K562 (cell line): ENCODE results near the gene MAML3. TPM values are rescaled to one million over a fixed set of nuclear protein-coding genes. Genes with fewer than 3 reads are reported as not detected.

ENCODE experiments used
- ATAC-seq: fragments of 200-7000 bp; cut with Tn5 transposase; 3 replicates; pipeline ENCODE4 v1.9.1; 2020; ENCODE audit warnings: moderate library complexity
- BruUV-seq: library from RNA; stranded (reverse); fragments of 400-500 nt; replicated peaks from 2 replicates; lab custom pipeline; 2021; lab: Mats Ljungman, UMichigan
- CTCF ChIA-PET: fragments of 300-600 bp; formaldehyde crosslinking; extraction: SDS; loops from one replicate; lab custom pipeline; 2021; ENCODE audit warnings: low intra/inter-chr PET ratio; lab: Yijun Ruan, JAX
- POLR2A ChIA-PET: fragments of 300-600, 350-650 bp; sonication (Branson Sonifier 250); formaldehyde crosslinking; extraction: SDS; loops from one replicate; lab custom pipeline; 2021; ENCODE audit warnings: antibody characterized with exemption, inconsistent platforms; lab: Yijun Ruan, JAX
- DNase-seq, 4 experiments: peaks; one replicate each; pipeline versions ENCODE4 v3.0.0 to v3.0.0-alpha.2; 2011 to 2018; ENCODE audit warnings: low spot score in 3 of 4, mixed read lengths in 3 of 4; ENCODE audit errors: extremely low read depth in 1 of 4
- FAIRE-seq: peaks from 2 replicates; lab custom pipeline; 2011; peaks lifted over from hg19 to GRCh38; lab: Jason Lieb, UNC
- H2AFZ ChIP-seq: 2 replicates; pipeline ENCODE4 v1.6.0; 2011; ENCODE audit warnings: low read depth, low read length, control low read depth, inconsistent platforms
- H3K27ac ChIP-seq: fragments of 200-600 bp; 3 replicates; pipeline ENCODE4 v1.8.0; 2011; ENCODE audit warnings: low read depth, mild to moderate bottlenecking, control low read depth, inconsistent platforms, low read length, moderate library complexity, mixed read lengths; ENCODE audit errors: extremely low read depth
- H3K27me3 ChIP-seq, 2 experiments: fragments of 300-600 bp in 1 of 2; 2 replicates in 1 of 2; 3 replicates in 1 of 2; pipeline versions ENCODE4 v1.6.0 to v1.8.0; 2011; ENCODE audit warnings: inconsistent platforms in 2 of 2, low read length in 2 of 2, mild to moderate bottlenecking in 1 of 2, mixed read lengths in 1 of 2, moderate library complexity in 1 of 2; ENCODE audit not compliant: control insufficient read depth in 2 of 2, insufficient read depth in 2 of 2
- H3K36me3 ChIP-seq: fragments of 300-600 bp; 3 replicates; pipeline ENCODE4 v1.8.0; 2011; ENCODE audit warnings: mild to moderate bottlenecking, low read length, inconsistent platforms; ENCODE audit not compliant: control insufficient read depth, insufficient read depth
- H3K4me1 ChIP-seq, 2 experiments: fragments of 200-600 bp in 1 of 2; replicated peaks in 1 of 2; 2 replicates in 1 of 2; 3 replicates in 1 of 2; pipeline versions ENCODE4 v1.5.1 to v1.8.0; 2011; ENCODE audit warnings: inconsistent platforms in 2 of 2, low read length in 2 of 2, mild to moderate bottlenecking in 1 of 2, mixed read lengths in 1 of 2, moderate library complexity in 1 of 2; ENCODE audit not compliant: control insufficient read depth in 2 of 2, insufficient read depth in 2 of 2
- H3K4me2 ChIP-seq: 2 replicates; pipeline ENCODE4 v1.6.1; 2011; ENCODE audit warnings: low read length, control low read depth, inconsistent platforms, mixed read lengths; ENCODE audit not compliant: insufficient read depth
- H3K4me3 ChIP-seq: fragments of 200-600 bp; sonication (generic), shearing (Covaris generic); 2 replicates; pipeline ENCODE4 v1.5.1; 2016; ENCODE audit warnings: control low read depth, inconsistent platforms
- H3K79me2 ChIP-seq: fragments of 200-600 bp; 3 replicates; pipeline ENCODE4 v1.8.0; 2011; ENCODE audit warnings: low read length, inconsistent platforms; ENCODE audit not compliant: control insufficient read depth, insufficient read depth
- H3K9ac ChIP-seq, 2 experiments: 2 replicates each; pipeline versions ENCODE4 v1.6.0 to v1.6.1; 2011; ENCODE audit warnings: low read depth in 2 of 2, low read length in 2 of 2, control low read depth in 1 of 2, inconsistent platforms in 1 of 2, mild to moderate bottlenecking in 1 of 2, mixed read lengths in 1 of 2; ENCODE audit not compliant: insufficient read depth in 1 of 2
- H3K9me1 ChIP-seq: one replicate; pipeline ENCODE4 v1.6.0; 2011; ENCODE audit warnings: inconsistent platforms, mild to moderate bottlenecking, low read length, moderate library complexity; ENCODE audit not compliant: control insufficient read depth, insufficient read depth
- H3K9me3 ChIP-seq: replicated peaks from 2 replicates; pipeline ENCODE4 v1.5.1; 2011; ENCODE audit warnings: low read depth, low read length, inconsistent platforms; ENCODE audit not compliant: control insufficient read depth, insufficient read depth
- H4K20me1 ChIP-seq: replicated peaks from 2 replicates; pipeline ENCODE4 v1.6.1; 2011; ENCODE audit warnings: low read length, inconsistent platforms, mixed read lengths; ENCODE audit not compliant: control insufficient read depth, insufficient read depth
- DMBX1 ChIP-seq: fragments of 250-450 bp; sonication (Bioruptor Pico); IDR thresholded peaks from 2 replicates; pipeline ENCODE4 v1.8.0; 2022; ENCODE audit warnings: inconsistent platforms, mild to moderate bottlenecking, moderate library complexity, borderline replicate concordance
- EP400 ChIP-seq: fragments of 450-650 bp; IDR thresholded peaks from 2 replicates; pipeline ENCODE4 v1.6.1; 2017; ENCODE audit warnings: antibody characterized with exemption, mild to moderate bottlenecking, moderate library complexity
- NFIC ChIP-seq: fragments of 450-650 bp; IDR thresholded peaks from 2 replicates; pipeline ENCODE4 v1.6.1; 2017; ENCODE audit warnings: mild to moderate bottlenecking, inconsistent platforms
- NONO ChIP-seq, 2 experiments: fragments of 200-400 bp in 1 of 2; fragments of 450-650 bp in 1 of 2; formaldehyde crosslinking in 1 of 2; IDR thresholded peaks; 2 replicates each; pipeline ENCODE4 v1.6.1; 2017; ENCODE audit warnings: low read depth in 2 of 2, mild to moderate bottlenecking in 2 of 2, moderate library complexity in 2 of 2, low read length in 1 of 2
- PBX2 ChIP-seq, 2 experiments: IDR thresholded peaks in 1 of 2; conservative IDR thresholded peaks in 1 of 2; 2 replicates each; pipeline ENCODE4 v1.6.1; 2016; ENCODE audit warnings: low read depth in 2 of 2, mild to moderate bottlenecking in 1 of 2, missing compliant biosample characterization in 1 of 2, missing genetic modification characterization in 1 of 2, moderate library complexity in 1 of 2
- PKNOX1 ChIP-seq: fragments of 450-650 bp; IDR thresholded peaks from 2 replicates; pipeline ENCODE4 v1.6.1; 2016
- TCF3 ChIP-seq: sonication (generic); formaldehyde crosslinking; IDR thresholded peaks from 2 replicates; pipeline ENCODE4 v1.4.0; 2020; ENCODE audit warnings: mild to moderate bottlenecking, missing genetic modification reagents
- ZFX ChIP-seq: sonication (generic); formaldehyde crosslinking; IDR thresholded peaks from 2 replicates; pipeline ENCODE4 v1.8.0; 2022; ENCODE audit warnings: mild to moderate bottlenecking, missing genetic modification reagents, moderate library complexity
- ZNF140 ChIP-seq: fragments of 250-450 bp; sonication (Bioruptor Pico); IDR thresholded peaks from 2 replicates; pipeline ENCODE4 v1.8.0; 2021; ENCODE audit warnings: moderate library complexity, mild to moderate bottlenecking, inconsistent platforms
- ZNF165 ChIP-seq: fragments of 250-450 bp; sonication (Bioruptor Pico); IDR thresholded peaks from 2 replicates; pipeline ENCODE4 v1.4.0; 2020; ENCODE audit warnings: borderline replicate concordance
- WGBS: fragments of 100-300 bp; shearing (Covaris generic); methylation state at CpG from one replicate; pipeline ENCODE4 v1.1.6; 2016; ENCODE audit warnings: low coverage, mixed read lengths; ENCODE audit not compliant: insufficient coverage; ENCODE audit errors: missing lambda C conversion rate; 5-methylcytosine and 5-hydroxymethylcytosine counted together
- in situ Hi-C: fragments of 300-500 bp; cut with MboI; formaldehyde crosslinking; loops from 4 replicates; pipeline ENCODE4 v1.15.0; 2018; ENCODE audit warnings: inconsistent platforms, mixed read lengths
- intact Hi-C: fragments of 100-400 bp; cut with micrococcal nuclease; formaldehyde crosslinking; loops from 2 replicates; pipeline ENCODE4 v1.14.2; 2022
- polyA plus RNA-seq, 8 experiments: library from polyadenylated mRNA; depleted of rRNA in 4 of 8; stranded (reverse) in 5 of 8; unstranded in 3 of 8; fragments of >200 nt; fragmentation: Nextera tagmentation in 2 of 8; fragmentation: Illumina TruSeq in 1 of 8; extraction: Ambion mirVana in 2 of 8; extraction: Trizol in 1 of 8; gene quantifications; 2 replicates each; pipeline versions ENCODE4 v1.2.1 to v1.2.3, GENCODE V29; 2011 to 2014; ENCODE audit warnings: inconsistent platforms in 1 of 8, missing spikeins in 1 of 8
- total RNA-seq, 7 experiments: library from RNA; depleted of rRNA in 6 of 7; stranded (reverse); fragments of >200 nt in 6 of 7; fragmentation: Illumina TruSeq in 2 of 7; extraction: Trizol in 2 of 7; gene quantifications; 2 replicates each; pipeline versions ENCODE4 v1.2.1 to v1.2.3, GENCODE V29; 2011 to 2021; ENCODE audit warnings: low replicate concordance in 1 of 7
- TF ChIP-seq, protein P1 (sequence below): fragments of 250-450 bp; sonication (Bioruptor Pico); IDR thresholded peaks from 2 replicates; pipeline ENCODE4 v1.8.0; 2021; ENCODE audit warnings: mild to moderate bottlenecking, moderate library complexity
- TF ChIP-seq, protein P2 (sequence below): fragments of 450-650 bp; IDR thresholded peaks from 2 replicates; pipeline ENCODE4 v1.6.1; 2017; ENCODE audit warnings: mild to moderate bottlenecking, moderate library complexity

Gene MAML3
- total and polyA plus RNA-seq, 9 of the 15 experiments (the other 6 are each of a cell fraction or from before 2014, with no cell fraction given): 0.01 to 0.55 (median 0.25) TPM

GRCh38 chr4:139849219-139849618 lies 304.8 kb downstream of the MAML3 start:
- no peaks in the 10 kb centered on the region for H3K36me3 ChIP-seq
- ATAC-seq (no peak), FAIRE-seq (no peak), DNase-seq (no peak)
- H3K9me1 ChIP-seq: no peaks in the 10 kb centered on the region
- H3K27me3 ChIP-seq: peaks cover 0 to 11% of the 10 kb centered on the region in 2 experiments; a peak in 2 of 5 replicates
- TF ChIP-seq ZNF140 (CRISPR knock-in tag) (no peak), ZNF165 (CRISPR knock-in tag) (no peak), NONO (IDR thresholded peaks at IDR 0.05; ENCODE audit: low read depth in 2 of 2, low read length in 1 of 2) (no peak), DMBX1 (no peak), ZFX (no peak), PBX2 (CRISPR knock-in tag; IDR thresholded peaks at IDR 0.05; ENCODE audit: low read depth) (no peak), PBX2 (tag; conservative IDR thresholded peaks at IDR 0.05; ENCODE audit: low read depth) (no peak), TCF3 (CRISPR knock-in tag) (no peak), EP400 (no peak), PKNOX1 (no peak), NFIC (no peak)
- TF ChIP-seq, protein P1, sequence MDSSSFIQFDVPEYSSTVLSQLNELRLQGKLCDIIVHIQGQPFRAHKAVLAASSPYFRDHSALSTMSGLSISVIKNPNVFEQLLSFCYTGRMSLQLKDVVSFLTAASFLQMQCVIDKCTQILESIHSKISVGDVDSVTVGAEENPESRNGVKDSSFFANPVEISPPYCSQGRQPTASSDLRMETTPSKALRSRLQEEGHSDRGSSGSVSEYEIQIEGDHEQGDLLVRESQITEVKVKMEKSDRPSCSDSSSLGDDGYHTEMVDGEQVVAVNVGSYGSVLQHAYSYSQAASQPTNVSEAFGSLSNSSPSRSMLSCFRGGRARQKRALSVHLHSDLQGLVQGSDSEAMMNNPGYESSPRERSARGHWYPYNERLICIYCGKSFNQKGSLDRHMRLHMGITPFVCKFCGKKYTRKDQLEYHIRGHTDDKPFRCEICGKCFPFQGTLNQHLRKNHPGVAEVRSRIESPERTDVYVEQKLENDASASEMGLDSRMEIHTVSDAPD (CRISPR knock-in tag): no peak
- TF ChIP-seq, protein P2, sequence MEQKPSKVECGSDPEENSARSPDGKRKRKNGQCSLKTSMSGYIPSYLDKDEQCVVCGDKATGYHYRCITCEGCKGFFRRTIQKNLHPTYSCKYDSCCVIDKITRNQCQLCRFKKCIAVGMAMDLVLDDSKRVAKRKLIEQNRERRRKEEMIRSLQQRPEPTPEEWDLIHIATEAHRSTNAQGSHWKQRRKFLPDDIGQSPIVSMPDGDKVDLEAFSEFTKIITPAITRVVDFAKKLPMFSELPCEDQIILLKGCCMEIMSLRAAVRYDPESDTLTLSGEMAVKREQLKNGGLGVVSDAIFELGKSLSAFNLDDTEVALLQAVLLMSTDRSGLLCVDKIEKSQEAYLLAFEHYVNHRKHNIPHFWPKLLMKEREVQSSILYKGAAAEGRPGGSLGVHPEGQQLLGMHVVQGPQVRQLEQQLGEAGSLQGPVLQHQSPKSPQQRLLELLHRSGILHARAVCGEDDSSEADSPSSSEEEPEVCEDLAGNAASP: no peak
- ChIA-PET POLR2A (no interaction called here), CTCF (no interaction called here)
- 0% methylated on average over 3 of the region's 3 CpGs for WGBS
- H3K4me1 ChIP-seq: no peaks in the 10 kb centered on the region
- H2AFZ ChIP-seq: no peak overlapping the region
- H3K79me2 ChIP-seq: no peaks in the 10 kb centered on the region
- no peak overlapping the region for H3K4me3 ChIP-seq
- H3K9ac ChIP-seq: no peak overlapping the region
- H3K9me3 ChIP-seq: no peaks in the 10 kb centered on the region
- no peak overlapping the region for H3K4me2 ChIP-seq
- no peaks in the 10 kb centered on the region for H4K20me1 ChIP-seq
- no peak overlapping the region for H3K27ac ChIP-seq
- in situ Hi-C loops: no loop called here
- BruUV-seq: no TSS peak
- intact Hi-C loops: no loop called here
